Lower lobe of right lung (tissue), 2 donors: ENCODE results near the gene SMS. TPM values are rescaled to one million over a fixed set of nuclear protein-coding genes. Genes with fewer than 3 reads are reported as not detected.

Experiments
- ATAC-seq, 2 donors: fragments of 200-7000 bp; cut with Tn5 transposase; one replicate each; pipeline ENCODE4 v1.9.1; 2020 to 2022; ENCODE audit warnings: mild to moderate bottlenecking in 2 of 2, moderate library complexity in 2 of 2
- DNase-seq: peaks from one replicate; pipeline ENCODE4 v3.0.0-alpha.2; 2020
- H3K27ac ChIP-seq: fragments of 200-600 bp; one replicate; pipeline ENCODE4 v1.8.0; 2022
- H3K27me3 ChIP-seq: fragments of 200-600 bp; one replicate; pipeline ENCODE4 v1.8.0; 2022; ENCODE audit warnings: low read depth
- H3K36me3 ChIP-seq: fragments of 200-600 bp; one replicate; pipeline ENCODE4 v1.8.0; 2022; ENCODE audit warnings: mild to moderate bottlenecking
- H3K4me1 ChIP-seq: fragments of 200-600 bp; one replicate; pipeline ENCODE4 v1.8.0; 2022
- H3K4me3 ChIP-seq: fragments of 200-600 bp; one replicate; pipeline ENCODE4 v1.8.0; 2022; ENCODE audit warnings: mild to moderate bottlenecking
- H3K9me3 ChIP-seq: fragments of 200-600 bp; one replicate; pipeline ENCODE4 v1.8.0; 2022
- intact Hi-C: fragments of 100-400 bp; cut with DNase I; formaldehyde crosslinking; loops from one replicate; pipeline ENCODE4 v1.11.0; 2022
- total RNA-seq: library from RNA; stranded (reverse); fragmentation: NEBNext Ultra II Directional; extraction: Animal tissue kit (Norgen Biotek cat#: 25700); gene quantifications from one replicate; pipeline ENCODE4 v1.2.1, GENCODE V29; 2021
- TF ChIP-seq, protein P1 (sequence below): fragments of 200-600 bp; IDR thresholded peaks from one replicate; pipeline ENCODE4 v1.8.0; 2022; ENCODE audit warnings: antibody characterized with exemption, mild to moderate bottlenecking
- donor health status: DM: no; HTN: yes; CAD: no; lungs with severe emphysema.

Gene SMS
- total RNA-seq, 1 donor from 2014 or later: 53.7 TPM

DNA sequence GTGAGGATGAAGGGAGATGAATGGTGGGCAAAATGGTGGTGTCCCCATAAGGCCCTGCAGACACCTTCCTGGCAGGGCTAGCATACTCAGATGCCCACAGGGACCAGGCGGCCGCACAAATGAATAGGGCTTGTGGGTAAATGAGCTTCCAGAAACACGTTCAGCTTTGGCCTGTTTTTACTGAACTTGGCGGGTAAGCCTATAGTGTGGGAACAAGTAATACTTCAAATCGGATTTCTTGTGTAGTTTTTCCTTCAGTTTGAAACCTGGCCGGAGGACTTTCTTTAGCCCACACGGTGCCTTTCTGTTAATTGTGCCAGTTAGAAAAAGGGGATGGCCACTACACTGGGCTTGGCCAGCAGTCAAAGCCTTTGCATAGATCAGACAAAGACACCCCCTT, 22.8 kb downstream of the SMS start:
- Histone ChIP-seq H3K36me3 (peaks cover 6% of the 10 kb centered on the region), H3K4me3 (no peak overlapping the region), H3K27ac (no peak overlapping the region), H3K27me3 (no peaks in the 10 kb centered on the region), H3K9me3 (no peaks in the 10 kb centered on the region), H3K4me1 (peaks cover 9% of the 10 kb centered on the region)
- TF ChIP-seq, protein P1, sequence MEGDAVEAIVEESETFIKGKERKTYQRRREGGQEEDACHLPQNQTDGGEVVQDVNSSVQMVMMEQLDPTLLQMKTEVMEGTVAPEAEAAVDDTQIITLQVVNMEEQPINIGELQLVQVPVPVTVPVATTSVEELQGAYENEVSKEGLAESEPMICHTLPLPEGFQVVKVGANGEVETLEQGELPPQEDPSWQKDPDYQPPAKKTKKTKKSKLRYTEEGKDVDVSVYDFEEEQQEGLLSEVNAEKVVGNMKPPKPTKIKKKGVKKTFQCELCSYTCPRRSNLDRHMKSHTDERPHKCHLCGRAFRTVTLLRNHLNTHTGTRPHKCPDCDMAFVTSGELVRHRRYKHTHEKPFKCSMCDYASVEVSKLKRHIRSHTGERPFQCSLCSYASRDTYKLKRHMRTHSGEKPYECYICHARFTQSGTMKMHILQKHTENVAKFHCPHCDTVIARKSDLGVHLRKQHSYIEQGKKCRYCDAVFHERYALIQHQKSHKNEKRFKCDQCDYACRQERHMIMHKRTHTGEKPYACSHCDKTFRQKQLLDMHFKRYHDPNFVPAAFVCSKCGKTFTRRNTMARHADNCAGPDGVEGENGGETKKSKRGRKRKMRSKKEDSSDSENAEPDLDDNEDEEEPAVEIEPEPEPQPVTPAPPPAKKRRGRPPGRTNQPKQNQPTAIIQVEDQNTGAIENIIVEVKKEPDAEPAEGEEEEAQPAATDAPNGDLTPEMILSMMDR: no peak
- no peak for ATAC-seq
- DNase-seq: no peak
- intact Hi-C loops: no loop called here

DNA sequence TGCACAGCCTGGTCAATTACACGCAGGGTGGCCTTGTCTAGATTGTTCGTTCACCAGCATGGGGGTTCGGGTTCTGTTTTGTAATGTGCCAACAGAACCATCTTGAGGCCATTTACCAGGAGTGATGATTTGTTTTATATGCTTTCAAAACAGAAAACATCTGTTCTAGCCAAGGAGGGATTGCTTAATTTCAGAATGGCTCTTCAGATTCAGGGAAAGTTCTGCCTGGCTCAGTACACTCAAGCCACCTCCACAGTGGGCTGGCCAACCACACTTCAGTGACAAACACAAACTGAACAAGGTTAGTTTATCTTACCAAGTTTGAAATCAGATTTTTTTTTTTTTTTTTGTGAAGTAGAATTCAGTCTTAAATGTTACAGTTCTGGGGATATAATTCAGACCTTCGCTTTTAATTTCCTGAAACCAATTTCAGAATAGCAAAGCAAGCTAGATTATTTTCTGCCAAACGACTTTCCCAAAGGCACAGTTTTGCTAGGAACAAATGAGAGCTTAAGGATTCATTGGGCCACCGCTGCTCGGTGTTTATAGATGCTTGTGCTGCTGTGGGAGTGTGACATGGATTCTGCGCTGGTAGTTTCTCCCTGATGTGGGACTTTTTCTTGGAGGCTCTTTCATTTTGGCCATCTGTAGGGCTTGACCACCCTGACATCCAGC, 23.4 kb downstream of the SMS start:
- Histone ChIP-seq H3K27ac (no peak overlapping the region), H3K27me3 (no peaks in the 10 kb centered on the region), H3K9me3 (no peaks in the 10 kb centered on the region), H3K4me1 (peaks cover 9% of the 10 kb centered on the region), H3K4me3 (no peak overlapping the region), H3K36me3 (peaks cover 8% of the 10 kb centered on the region)
- no peak for DNase-seq
- TF ChIP-seq, protein P1: no peak
- intact Hi-C loops: no loop called here
- ATAC-seq: peak; percentile 50 to 85

DNA sequence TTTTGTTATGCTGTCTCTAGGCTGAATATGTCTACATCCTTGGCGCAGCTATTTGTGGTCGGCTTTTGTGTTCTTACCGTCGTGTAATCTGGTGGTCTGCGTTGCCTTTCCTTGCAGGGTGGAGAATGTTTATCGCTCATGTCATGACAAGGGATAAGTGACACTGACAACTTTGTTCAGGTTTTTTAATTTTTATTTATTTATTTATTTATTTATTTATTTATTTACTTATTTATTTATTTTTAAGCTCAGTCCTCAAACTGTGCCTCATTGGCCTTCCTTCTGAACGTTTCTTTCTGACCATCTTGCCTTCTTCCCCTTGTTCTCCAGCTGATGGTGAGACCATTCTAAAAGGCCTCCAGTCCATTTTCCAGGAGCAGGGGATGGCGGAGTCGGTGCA, 26.4 kb downstream of the SMS start:
- no peak for ATAC-seq

DNA sequence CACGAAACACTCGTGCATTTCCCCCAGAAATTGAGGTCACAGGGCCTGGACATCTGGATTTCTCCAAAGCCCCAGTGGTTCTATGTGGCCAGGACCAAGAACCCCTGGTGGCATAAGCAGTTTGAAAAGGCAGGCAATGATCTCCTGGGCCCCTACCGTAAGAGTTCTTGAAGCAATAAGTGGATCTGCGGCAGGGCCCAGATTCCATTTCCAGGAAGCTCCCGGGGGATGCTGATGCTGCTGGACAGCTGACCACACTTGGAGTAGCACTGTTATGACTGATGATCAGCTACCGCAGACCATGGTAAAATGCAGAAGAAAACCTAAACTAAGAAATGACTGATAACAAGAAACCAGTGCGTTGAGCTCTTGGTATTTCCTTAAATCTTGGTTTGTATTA, 27.8 kb downstream of the SMS start:
- DNase-seq: no peak
- intact Hi-C loops: no loop called here

More for the DNA sequence above, 26.4 kb downstream of the SMS start:
- H3K4me3 ChIP-seq: no peak overlapping the region
- H3K27ac ChIP-seq: no peak overlapping the region
- peaks cover 5% of the 10 kb centered on the region for H3K4me1 ChIP-seq
- intact Hi-C loops: no loop called here
- TF ChIP-seq, protein P1: no peak
- DNase-seq: no peak
- H3K9me3 ChIP-seq: no peaks in the 10 kb centered on the region
- H3K27me3 ChIP-seq: no peaks in the 10 kb centered on the region
- H3K36me3 ChIP-seq: peaks cover 8% of the 10 kb centered on the region

DNA sequence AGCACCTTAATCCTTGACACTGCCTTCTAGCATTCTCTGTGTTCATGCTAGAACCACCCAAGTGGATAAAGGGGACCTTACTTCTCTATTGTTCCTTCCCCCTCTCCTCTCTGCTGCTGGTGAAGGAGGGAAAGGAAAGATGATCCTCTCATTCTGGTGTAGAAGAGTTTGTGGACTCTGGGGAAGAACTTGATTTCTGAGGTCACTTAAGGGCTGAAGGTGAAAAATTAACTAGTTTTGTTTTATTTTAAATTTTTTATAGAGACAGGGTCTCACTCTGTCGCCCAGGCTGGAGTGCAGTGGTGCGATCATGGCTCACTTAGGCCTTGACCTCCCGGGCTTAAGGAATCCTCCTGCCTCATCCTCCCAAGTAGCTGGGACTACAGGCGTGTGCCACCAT, 29.8 kb downstream of the SMS start:
- Histone ChIP-seq H3K4me3 (no peak overlapping the region), H3K9me3 (no peaks in the 10 kb centered on the region), H3K27ac (no peak overlapping the region), H3K4me1 (peaks cover 4% of the 10 kb centered on the region), H3K27me3 (no peaks in the 10 kb centered on the region), H3K36me3 (peaks cover 8% of the 10 kb centered on the region)
- TF ChIP-seq, protein P1: no peak
- ATAC-seq (no peak), DNase-seq (no peak)
- intact Hi-C loops: no loop called here

More for the DNA sequence above, 27.8 kb downstream of the SMS start:
- H3K36me3 ChIP-seq: peaks cover 8% of the 10 kb centered on the region
- no peak for ATAC-seq
- H3K27me3 ChIP-seq: no peaks in the 10 kb centered on the region
- TF ChIP-seq, protein P1: no peak
- no peaks in the 10 kb centered on the region for H3K9me3 ChIP-seq
- H3K4me1 ChIP-seq: peaks cover 5% of the 10 kb centered on the region
- no peak overlapping the region for H3K27ac ChIP-seq
- H3K4me3 ChIP-seq: no peak overlapping the region
